RCC 7860 (cell line): ENCODE results near the gene GPATCH1.

ENCODE experiments used
- DNase-seq: peaks from one replicate; pipeline ENCODE4 v3.0.0-alpha.2; 2015; ENCODE audit warnings: low spot score
- FAIRE-seq: peaks from 2 replicates; lab custom pipeline; 2012; peaks lifted over from hg19 to GRCh38; lab: Jason Lieb, UNC

The GPATCH1 gene

DNA sequence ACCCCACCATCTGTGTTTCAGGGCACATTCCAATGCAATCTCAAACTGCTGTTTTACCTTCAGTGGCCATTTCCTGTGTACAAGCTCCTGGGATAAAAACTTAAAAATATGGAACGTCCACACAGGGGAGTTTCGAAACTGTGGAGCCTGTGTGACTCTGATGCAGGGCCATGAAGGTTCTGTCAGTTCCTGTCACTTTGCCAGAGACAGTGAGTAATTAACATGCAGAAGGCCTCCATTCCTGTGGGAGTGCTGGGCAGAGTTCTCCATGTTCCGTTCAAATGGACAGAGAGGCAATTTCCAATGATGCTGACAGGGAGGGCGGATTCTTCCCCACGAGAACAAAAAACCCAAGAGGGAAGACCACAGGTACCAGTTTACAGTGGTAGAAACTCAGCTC, 75.4 kb downstream of the GPATCH1 start:
- no peak for DNase-seq
- no peak for FAIRE-seq

DNA sequence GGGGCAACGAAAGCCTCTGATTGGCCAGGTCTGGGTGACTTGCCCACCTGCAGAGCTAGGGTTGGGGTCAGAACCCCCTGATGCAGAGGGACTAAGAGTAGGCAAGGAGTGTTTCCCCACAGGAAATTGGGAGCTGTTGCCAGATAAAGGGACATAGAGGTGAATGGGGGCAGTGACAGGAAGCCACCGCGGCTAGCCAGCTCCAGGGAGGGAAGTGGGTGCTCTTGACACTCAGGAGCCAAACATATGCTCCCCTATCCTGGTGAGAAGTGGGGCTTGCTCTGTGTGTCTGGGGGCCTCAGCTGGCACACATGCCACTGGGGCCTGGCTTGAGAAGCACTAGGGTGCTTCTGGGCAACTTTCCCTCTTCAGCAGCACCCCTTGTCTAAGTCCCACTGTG, 76.9 kb downstream of the GPATCH1 start:
- FAIRE-seq (no peak), DNase-seq (no peak)

DNA sequence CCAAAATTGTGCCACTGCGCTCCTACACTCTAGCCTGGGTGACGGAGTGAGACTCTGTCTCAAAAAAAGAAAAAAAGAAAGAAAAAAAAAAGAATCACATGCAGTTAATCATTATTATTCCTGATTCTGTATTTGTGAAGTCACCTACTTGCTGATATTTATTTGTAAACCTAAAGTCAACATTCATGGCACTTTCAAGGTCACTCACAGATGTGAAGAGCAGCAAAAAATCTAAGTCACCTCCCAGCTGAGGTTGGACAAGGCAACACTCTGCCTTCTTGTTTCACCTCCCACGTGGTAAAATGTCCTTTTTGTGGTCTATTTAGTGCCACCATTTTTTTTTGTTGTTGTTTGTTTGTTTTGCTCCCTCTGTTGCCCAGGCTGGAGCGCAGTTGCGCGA, 77.4 kb downstream of the GPATCH1 start:
- DNase-seq (no peak), FAIRE-seq (no peak)

- DNase-seq (no peak), FAIRE-seq (no peak)
Measured at GRCh38 chr19:33159149-33159548, 78.2 kb downstream of the GPATCH1 start.

GRCh38 chr19:33159893-33160292, 78.9 kb downstream of the GPATCH1 start:
- DNase-seq: no peak
- FAIRE-seq: no peak

GRCh38 chr19:33161201-33161600, 80.2 kb downstream of the GPATCH1 start:
- FAIRE-seq (no peak), DNase-seq (no peak)

DNA sequence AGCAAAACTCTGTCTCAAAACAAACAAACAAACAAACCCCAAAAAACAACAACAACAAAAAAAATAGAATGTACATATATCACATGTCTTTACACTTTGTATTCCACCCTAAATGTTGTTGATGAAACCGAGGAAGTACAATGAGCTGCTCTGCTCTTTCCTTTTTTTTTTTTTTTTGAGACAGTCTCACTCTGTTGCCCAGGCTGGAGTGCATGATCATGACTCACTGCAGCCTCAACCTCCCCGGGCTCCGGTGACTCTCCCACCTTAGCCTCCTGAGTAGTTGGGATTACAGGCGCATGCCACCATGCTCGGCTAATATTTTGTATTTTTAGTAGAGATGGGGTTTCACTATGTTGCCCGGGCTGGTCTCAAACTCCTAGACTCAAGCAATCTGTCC, 82.5 kb downstream of the GPATCH1 start:
- DNase-seq: no peak
- FAIRE-seq: peak; percentile 39

- FAIRE-seq (peak; percentile 42), DNase-seq (peak; percentile 30)
Measured at GRCh38 chr19:33166037-33166436, 85.1 kb downstream of the GPATCH1 start.

- no peak for DNase-seq
- no peak for FAIRE-seq
Measured at GRCh38 chr19:33167438-33167837, 86.5 kb downstream of the GPATCH1 start.

- FAIRE-seq: no peak
- no peak for DNase-seq
Measured at GRCh38 chr19:33168528-33168927, 87.5 kb downstream of the GPATCH1 start.

GRCh38 chr19:33171222-33171795, 90.3 kb downstream of the GPATCH1 start:
- FAIRE-seq (no peak), DNase-seq (no peak)

DNA sequence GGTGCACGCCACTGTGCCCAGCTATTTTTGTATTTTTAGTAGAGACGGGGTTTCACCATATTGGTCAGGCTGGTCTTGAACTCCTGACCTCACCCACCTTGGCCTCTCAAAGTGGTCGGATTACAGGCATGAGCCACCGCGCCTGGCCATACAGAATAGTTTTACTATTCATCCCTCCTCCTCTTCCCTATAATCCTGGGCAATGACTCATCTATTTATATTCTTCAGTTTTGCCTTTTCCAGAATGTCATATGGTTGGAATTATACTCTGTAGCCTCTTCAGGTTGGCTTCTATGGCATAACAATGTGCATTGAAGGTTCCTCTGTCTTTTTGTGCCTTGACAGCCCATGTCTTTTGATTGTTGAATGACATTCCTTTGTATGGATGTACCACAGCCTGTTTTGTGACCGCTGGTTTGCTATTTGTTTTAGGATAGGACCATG, 91.0 kb downstream of the GPATCH1 start:
- no peak for DNase-seq
- FAIRE-seq: no peak

- FAIRE-seq: no peak
- no peak for DNase-seq
Measured at GRCh38 chr19:33174186-33174585, 93.2 kb downstream of the GPATCH1 start.

DNA sequence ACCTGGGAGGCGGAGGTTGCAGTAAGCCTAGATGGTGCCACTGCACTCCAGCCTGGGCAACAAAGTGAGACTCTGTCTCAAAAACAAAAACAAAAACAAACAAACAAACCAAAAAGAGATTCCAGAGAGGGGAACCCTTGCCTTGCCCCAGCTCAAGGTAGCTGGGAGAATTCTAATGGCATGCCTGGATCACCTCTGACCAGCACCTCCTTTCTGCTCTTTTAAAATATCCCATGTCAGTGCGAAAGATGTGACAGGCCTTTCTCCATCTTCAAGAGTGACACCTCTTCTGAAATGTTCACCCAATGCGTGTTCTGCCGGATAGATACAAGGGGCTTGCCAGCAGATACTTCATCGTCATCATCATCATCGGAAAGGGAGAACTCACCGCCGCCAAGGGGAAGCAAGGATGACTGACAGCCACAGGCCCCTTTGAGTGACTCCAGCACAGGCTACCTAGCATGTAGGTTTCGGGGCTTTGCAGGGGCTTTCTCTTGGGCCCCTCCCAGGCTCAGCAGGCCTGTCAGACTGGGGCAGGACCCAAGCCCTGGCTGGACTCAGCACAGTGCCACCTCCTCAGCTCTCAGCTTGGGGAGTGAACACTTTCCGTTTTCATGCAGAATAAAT, 94.3 kb downstream of the GPATCH1 start:
- no peak for FAIRE-seq
- no peak for DNase-seq

DNA sequence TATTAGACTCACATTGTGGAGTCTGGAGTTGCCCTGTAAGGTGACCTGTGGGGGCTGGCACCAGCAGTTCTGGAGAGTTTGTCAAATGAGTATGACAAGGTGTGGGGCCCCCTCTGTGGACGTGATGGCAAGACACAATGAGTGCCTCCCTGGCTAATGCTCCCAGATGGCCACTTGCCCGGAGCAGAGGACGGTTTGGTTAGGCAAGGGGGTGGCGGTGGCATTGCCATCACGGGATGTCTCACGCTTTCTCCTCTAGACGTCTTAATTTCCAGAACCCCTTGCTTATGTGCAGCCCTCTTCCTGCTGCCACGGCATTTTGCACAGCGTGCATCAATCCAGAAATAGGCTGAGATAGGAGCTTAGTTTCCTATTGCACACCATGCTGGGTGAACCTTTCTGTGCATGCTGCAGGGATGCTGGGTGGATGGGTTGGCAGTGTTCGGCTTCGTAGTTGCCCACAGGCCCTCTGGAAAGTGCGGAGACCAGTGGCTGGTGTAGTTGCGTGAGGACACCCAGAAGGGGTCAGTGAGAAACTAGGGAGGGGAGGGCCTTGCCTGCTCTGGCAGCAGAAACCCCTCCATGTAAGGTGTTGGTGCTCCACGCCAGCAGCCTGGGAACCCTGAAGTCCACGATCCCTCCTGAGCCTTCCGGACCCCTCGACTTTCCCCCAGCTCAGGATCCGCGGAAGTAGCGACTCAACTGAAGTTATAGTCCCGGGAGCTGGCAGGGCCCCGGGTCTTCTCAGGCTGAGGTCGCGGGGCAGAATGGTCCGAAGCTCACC, 95.1 kb downstream of the GPATCH1 start:
- FAIRE-seq (no peak), DNase-seq (no peak)

DNA sequence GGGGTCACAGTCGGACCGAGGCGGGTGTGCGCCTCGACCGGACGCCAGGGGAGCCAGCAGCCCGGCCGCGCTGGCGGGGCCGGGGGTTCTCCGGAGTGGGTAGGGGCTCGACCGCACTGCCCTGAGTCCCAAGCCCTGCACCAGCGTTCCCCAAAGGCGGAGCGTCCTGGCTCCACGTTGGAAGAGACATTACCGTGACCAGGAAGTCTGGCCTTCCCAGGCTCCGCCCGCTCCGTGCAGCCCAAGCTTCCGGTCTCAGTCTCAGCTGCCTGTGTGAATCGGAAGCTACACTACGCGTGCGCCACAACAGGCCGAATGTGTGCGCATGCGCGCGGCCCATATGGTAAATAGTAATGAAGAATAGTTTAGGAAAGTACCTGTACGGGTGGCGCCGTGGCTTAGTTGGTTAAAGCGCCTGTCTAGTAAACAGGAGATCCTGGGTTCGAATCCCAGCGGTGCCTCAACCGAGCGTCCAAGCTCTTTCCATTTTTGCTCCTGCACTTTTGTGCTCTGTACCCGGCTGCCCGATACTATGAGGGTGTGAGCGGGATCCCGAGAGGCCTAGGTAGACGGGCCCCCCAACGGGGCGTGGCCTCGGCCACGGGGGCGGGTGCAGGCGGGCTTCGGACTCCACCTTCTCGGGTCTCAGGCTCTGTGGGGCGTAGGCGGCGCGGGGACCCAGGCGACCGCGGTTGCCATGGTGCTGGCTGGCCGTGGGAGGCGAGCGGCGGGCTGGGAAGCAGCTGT, 95.9 kb downstream of the GPATCH1 start:
- DNase-seq (peak; percentile 98), FAIRE-seq (peak; percentile 78)

GRCh38 chr19:33177417-33177979, 96.5 kb downstream of the GPATCH1 start:
- no peak for DNase-seq
- no peak for FAIRE-seq
